Endothelial cell of umbilical vein (primary cell): ENCODE measurements around the gene COPS3. TPM values are rescaled to one million over a fixed set of nuclear protein-coding genes. Genes with fewer than 3 reads are reported as not detected.
A peak's percentile ranks its signal among the peaks of the same experiment; 100 is the strongest.

Source experiments
- BruUV-seq: library from RNA; stranded (reverse); fragments of 400-500 nt; replicated peaks from 2 replicates; lab custom pipeline; 2021; lab: Mats Ljungman, UMichigan
- CTCF ChIA-PET: fragments of 300-600, 350-600 bp; sonication (Branson Sonifier 250); formaldehyde crosslinking; loops from one replicate; lab custom pipeline; 2021; ENCODE audit warnings: antibody characterized with exemption, inconsistent platforms; lab: Charles Lee
- POLR2A ChIA-PET: fragments of 300-600, 350-600 bp; sonication (Branson Sonifier 250); formaldehyde crosslinking; loops from one replicate; lab custom pipeline; 2021; ENCODE audit warnings: antibody characterized with exemption, inconsistent platforms; lab: Charles Lee
- DNase-seq: peaks from one replicate; pipeline ENCODE4 v3.0.0-alpha.2; 2011; ENCODE audit warnings: low read depth, low spot score
- FAIRE-seq: peaks from 2 replicates; lab custom pipeline; 2011; peaks lifted over from hg19 to GRCh38; lab: Jason Lieb, UNC
- H2AFZ ChIP-seq: 2 replicates; pipeline ENCODE4 v1.6.0; 2012; ENCODE audit warnings: low read depth, low read length, control low read depth, inconsistent platforms
- H3K27ac ChIP-seq: 2 replicates; pipeline ENCODE4 v1.5.1; 2011; ENCODE audit warnings: low read depth, mild to moderate bottlenecking, control low read depth, low read length, moderate library complexity; ENCODE audit not compliant: insufficient read depth
- H3K27me3 ChIP-seq, 2 experiments: 2 replicates each; pipeline versions ENCODE4 v1.6.0 to v1.6.1; 2011; ENCODE audit warnings: low read length in 2 of 2, mixed read lengths in 1 of 2; ENCODE audit not compliant: control insufficient read depth in 2 of 2, insufficient read depth in 2 of 2
- H3K36me3 ChIP-seq, 2 experiments: 2 replicates in 1 of 2; 3 replicates in 1 of 2; pipeline ENCODE4 v1.5.1; 2011; ENCODE audit warnings: low read length in 2 of 2, mild to moderate bottlenecking in 1 of 2, moderate library complexity in 1 of 2; ENCODE audit not compliant: control insufficient read depth in 2 of 2, insufficient read depth in 2 of 2; ENCODE audit errors: extremely low read depth in 1 of 2
- H3K4me1 ChIP-seq: 3 replicates; pipeline ENCODE4 v1.5.1; 2011; ENCODE audit warnings: mild to moderate bottlenecking, low read length; ENCODE audit not compliant: control insufficient read depth, insufficient read depth; ENCODE audit errors: extremely low read depth
- H3K4me2 ChIP-seq: 2 replicates; pipeline ENCODE4 v1.6.1; 2011; ENCODE audit warnings: low read length, control low read depth, mixed read lengths; ENCODE audit not compliant: insufficient read depth
- H3K4me3 ChIP-seq, 3 experiments: fragments of 200-600 bp in 1 of 3; sonication (generic), shearing (Covaris generic) in 1 of 3; replicated peaks in 1 of 3; 2 replicates each; pipeline ENCODE4 v1.5.1; 2011 to 2016; ENCODE audit warnings: control low read depth in 3 of 3, low read length in 3 of 3, mild to moderate bottlenecking in 2 of 3, inconsistent platforms in 1 of 3, low read depth in 1 of 3, moderate library complexity in 1 of 3; ENCODE audit not compliant: insufficient read depth in 1 of 3
- H3K79me2 ChIP-seq: 2 replicates; pipeline ENCODE4 v1.6.0; 2012; ENCODE audit warnings: low read length, inconsistent platforms; ENCODE audit not compliant: control insufficient read depth, insufficient read depth
- H3K9ac ChIP-seq: replicated peaks from 2 replicates; pipeline ENCODE3; 2011; ENCODE audit warnings: low read length, control low read depth; ENCODE audit not compliant: insufficient read depth; ENCODE audit errors: extremely low read depth
- H3K9me1 ChIP-seq: replicated peaks from 3 replicates; pipeline ENCODE4 v1.6.0; 2011; ENCODE audit warnings: mild to moderate bottlenecking, low read length; ENCODE audit not compliant: control insufficient read depth, insufficient read depth; ENCODE audit errors: extremely low read depth
- H3K9me3 ChIP-seq: replicated peaks from 2 replicates; pipeline ENCODE4 v1.5.1; 2012; ENCODE audit warnings: low read length, inconsistent platforms; ENCODE audit not compliant: control insufficient read depth, insufficient read depth
- H4K20me1 ChIP-seq: replicated peaks from 2 replicates; pipeline ENCODE3; 2011; ENCODE audit warnings: mild to moderate bottlenecking, low read length; ENCODE audit not compliant: control insufficient read depth, insufficient read depth; ENCODE audit errors: extremely low read depth
- CTCF ChIP-seq, 2 donors: IDR thresholded peaks; 1 replicate in 1 of 2; 2 replicates in 1 of 2; pipeline ENCODE4 v1.5.1; 2011; ENCODE audit warnings: low read length in 2 of 2, mild to moderate bottlenecking in 2 of 2, moderate library complexity in 2 of 2, control low read depth in 1 of 2, inconsistent platforms in 1 of 2, low read depth in 1 of 2; ENCODE audit not compliant: insufficient read depth in 1 of 2; ENCODE audit errors: extremely low read depth in 1 of 2
- EZH2 ChIP-seq: IDR thresholded peaks from 2 replicates; pipeline ENCODE4 v1.6.1; 2012; ENCODE audit warnings: borderline replicate concordance, low read depth, mild to moderate bottlenecking, moderate library complexity, low read length, inconsistent platforms; ENCODE audit not compliant: severe bottlenecking
- FOS ChIP-seq: IDR thresholded peaks from 2 replicates; pipeline ENCODE4 v1.6.1; 2011; ENCODE audit warnings: mild to moderate bottlenecking, low read length, moderate library complexity, borderline replicate concordance; ENCODE audit not compliant: insufficient read depth
- GATA2 ChIP-seq: IDR thresholded peaks from 2 replicates; pipeline ENCODE4 v1.7.0; 2011; ENCODE audit warnings: low read depth, mild to moderate bottlenecking, moderate library complexity, mixed read lengths, low read length; ENCODE audit not compliant: insufficient read length, insufficient read depth
- JUN ChIP-seq: IDR thresholded peaks from 2 replicates; pipeline ENCODE4 v1.6.1; 2011; ENCODE audit warnings: borderline replicate concordance, low read depth; ENCODE audit not compliant: insufficient read length, insufficient read depth
- MAX ChIP-seq: IDR thresholded peaks from 2 replicates; pipeline ENCODE4 v1.6.1; 2011; ENCODE audit not compliant: insufficient read depth, insufficient read length
- MYC ChIP-seq: IDR thresholded peaks from one replicate; pipeline ENCODE4 v1.6.1; 2011; ENCODE audit warnings: mild to moderate bottlenecking, low read depth, low read length
- POLR2A ChIP-seq: IDR thresholded peaks from 2 replicates; pipeline ENCODE4 v1.6.1; 2012; ENCODE audit warnings: low read depth, mild to moderate bottlenecking, control low read depth, low read length
- POLR2AphosphoS5 ChIP-seq: IDR thresholded peaks from 2 replicates; pipeline ENCODE4 v1.6.1; 2012; ENCODE audit warnings: low read depth, mild to moderate bottlenecking, control low read depth, low read length, moderate library complexity; ENCODE audit not compliant: insufficient read depth
- dilution Hi-C: fragments of 300-500 bp; cut with MboI; formaldehyde crosslinking; loops from one replicate; pipeline ENCODE4 v1.15.0; 2019; ENCODE audit warnings: low sequenced_read_pairs; ENCODE audit not compliant: extremely low pct_ligation_motif_present
- intact Hi-C: fragments of 100-400 bp; cut with micrococcal nuclease; formaldehyde crosslinking; loops from one replicate; pipeline ENCODE4 v1.10.0; 2022
- polyA plus RNA-seq, 4 experiments: library from polyadenylated mRNA; depleted of rRNA in 3 of 4; stranded (reverse) in 3 of 4; unstranded in 1 of 4; fragments of >200 nt; gene quantifications; 2 replicates each; pipeline versions ENCODE4 v1.2.1 to v1.2.3, GENCODE V29; 2011 to 2012; ENCODE audit warnings: missing spikeins in 1 of 4
- total RNA-seq: library from RNA; stranded (reverse); gene quantifications from 2 replicates; pipeline ENCODE4 v1.2.3, GENCODE V29; 2021

Gene COPS3
- total and polyA plus RNA-seq, 2 donors (not counting 3 experiments of a cell fraction or from before 2014, with no cell fraction given): 54.8 to 80.9 TPM

GRCh38 chr17:17236295-17237025 lies 44.6 kb downstream of the COPS3 start:
- TSS peak; percentile 53 for BruUV-seq
- Histone ChIP-seq H3K9ac (peak overlapping the region; percentile 99), H4K20me1 (no peaks in the 10 kb centered on the region), H3K4me3 (peak overlapping the region; percentile 69 to 91 (median 71)), H3K9me1 (no peaks in the 10 kb centered on the region), H3K27me3 (no peaks in the 10 kb centered on the region), H2AFZ (peak overlapping the region; percentile 96), H3K36me3 (peaks cover 3 to 11% of the 10 kb centered on the region in 2 experiments), H3K79me2 (peaks cover 26% of the 10 kb centered on the region), H3K27ac (peak overlapping the region; percentile 98), H3K4me1 (peaks cover 10% of the 10 kb centered on the region), H3K4me2 (peak overlapping the region; percentile 64), H3K9me3 (no peaks in the 10 kb centered on the region)
- dilution Hi-C loops (no loop called here), intact Hi-C loops (loop anchor here (2.0 to 10.0 kb wide), 4 partner anchors 46 to 232 kb away; no protein-coding TSS in a partner anchor)
- TF ChIP-seq CTCF (IDR thresholded peaks at IDR 0.05; ENCODE audit: extremely low read depth in 1 of 2, insufficient read depth in 1 of 2, low read depth in 1 of 2, low read length in 2 of 2) (no peak), EZH2 (no peak), MAX (no peak), GATA2 (no peak), POLR2AphosphoS5 (no peak), MYC (no peak), FOS (no peak), POLR2A (no peak), JUN (no peak)
- CTCF ChIA-PET: interaction anchor here (1.0 to 2.5 kb wide), 5 partner anchors 11 to 406 kb away, joined by 3 to 23 read pairs (median 4); no protein-coding TSS in a partner anchor
- peak; percentile 26 for FAIRE-seq
- DNase-seq: peak; percentile 23
- POLR2A ChIA-PET: interaction anchor here (0.7 kb wide), 1 partner anchor 35 kb away, joined by 4 read pairs; no protein-coding TSS in a partner anchor
